H1 (cell line): Measurements from ENCODE around the gene SLC15A4. TPM values are rescaled to one million over a fixed set of nuclear protein-coding genes. Genes with fewer than 3 reads are reported as not detected.

ENCODE experiments used
- CTCF ChIA-PET: fragments of 300-600 bp; sonication (Branson Sonifier 250); formaldehyde crosslinking; loops from one replicate; lab custom pipeline; 2021; ENCODE audit not compliant: partially characterized antibody; lab: Charles Lee
- POLR2A ChIA-PET: fragments of 300-600 bp; sonication (Branson Sonifier 250); formaldehyde crosslinking; loops from one replicate; lab custom pipeline; 2021; ENCODE audit warnings: inconsistent platforms; ENCODE audit not compliant: partially characterized antibody; lab: Charles Lee
- DNase-seq, 2 experiments: peaks; one replicate each; pipeline versions ENCODE4 v3.0.0 to v3.0.0-alpha.2; 2010 to 2022; ENCODE audit warnings: low spot score in 2 of 2, low read depth in 1 of 2, mixed read lengths in 1 of 2
- FAIRE-seq: peaks from 2 replicates; lab custom pipeline; 2011; peaks lifted over from hg19 to GRCh38; lab: Jason Lieb, UNC
- H2AFZ ChIP-seq: 2 replicates; pipeline ENCODE4 v1.8.1; 2012; ENCODE audit warnings: low read length, inconsistent platforms
- H2AK5ac ChIP-seq: 2 replicates; pipeline ENCODE4 v1.6.1; 2013; ENCODE audit warnings: low read depth, low read length
- H2BK120ac ChIP-seq: replicated peaks from 2 replicates; pipeline ENCODE3; 2013; ENCODE audit warnings: low read depth, low read length, inconsistent platforms
- H2BK12ac ChIP-seq: 2 replicates; pipeline ENCODE4 v1.6.1; 2013; ENCODE audit warnings: low read depth, low read length
- H2BK15ac ChIP-seq: 2 replicates; pipeline ENCODE4 v1.6.1; 2013; ENCODE audit warnings: low read length
- H2BK20ac ChIP-seq: 2 replicates; pipeline ENCODE4 v1.6.1; 2013; ENCODE audit warnings: low read length
- H2BK5ac ChIP-seq: 2 replicates; pipeline ENCODE4 v1.6.1; 2013; ENCODE audit warnings: low read depth, low read length
- H3K14ac ChIP-seq: 2 replicates; pipeline ENCODE4 v1.6.1; 2013; ENCODE audit warnings: inconsistent platforms; ENCODE audit not compliant: insufficient read length
- H3K18ac ChIP-seq: 2 replicates; pipeline ENCODE4 v1.6.1; 2013; ENCODE audit warnings: low read length; ENCODE audit errors: extremely low read depth
- H3K23ac ChIP-seq: 2 replicates; pipeline ENCODE4 v1.6.1; 2013; ENCODE audit warnings: inconsistent platforms; ENCODE audit not compliant: insufficient read length
- H3K23me2 ChIP-seq: 2 replicates; pipeline ENCODE4 v1.6.1; 2013; ENCODE audit warnings: low read depth, low read length
- H3K27ac ChIP-seq: 2 replicates; pipeline ENCODE4 v1.6.1; 2011; ENCODE audit warnings: low read depth, low read length, inconsistent platforms
- H3K27me3 ChIP-seq, 4 experiments: replicated peaks in 1 of 4; 1 replicate in 1 of 4; 2 replicates in 3 of 4; pipeline versions ENCODE4 v1.6.1 to v1.8.1; 2011 to 2013; ENCODE audit warnings: low read length in 3 of 4, mild to moderate bottlenecking in 3 of 4, inconsistent platforms in 2 of 4, mixed read lengths in 2 of 4, moderate library complexity in 1 of 4; ENCODE audit not compliant: control insufficient read depth in 3 of 4, insufficient read depth in 3 of 4; ENCODE audit errors: extremely low read depth in 1 of 4
- H3K36me3 ChIP-seq, 4 experiments: 2 replicates each; pipeline versions ENCODE4 v1.6.1 to v1.8.1; 2011 to 2013; ENCODE audit warnings: mild to moderate bottlenecking in 4 of 4, low read length in 3 of 4, moderate library complexity in 2 of 4, control low read depth in 1 of 4, inconsistent platforms in 1 of 4; ENCODE audit not compliant: insufficient read depth in 4 of 4, control insufficient read depth in 2 of 4
- H3K4ac ChIP-seq: replicated peaks from 2 replicates; pipeline ENCODE3; 2013; ENCODE audit warnings: low read length, low read depth, mixed read lengths, inconsistent platforms; ENCODE audit not compliant: insufficient read length
- H3K4me1 ChIP-seq, 4 experiments: replicated peaks in 1 of 4; 1 replicate in 1 of 4; 2 replicates in 3 of 4; pipeline versions ENCODE4 v1.6.1 to v1.8.1; 2011 to 2013; ENCODE audit warnings: low read length in 3 of 4, inconsistent platforms in 2 of 4, mixed read lengths in 1 of 4; ENCODE audit not compliant: insufficient read depth in 4 of 4, control insufficient read depth in 3 of 4
- H3K4me2 ChIP-seq, 2 experiments: 2 replicates each; pipeline versions ENCODE4 v1.6.1 to v1.8.1; 2011 to 2013; ENCODE audit warnings: low read depth in 2 of 2, low read length in 2 of 2, control low read depth in 1 of 2, inconsistent platforms in 1 of 2, mild to moderate bottlenecking in 1 of 2; ENCODE audit not compliant: insufficient read depth in 1 of 2
- H3K4me3 ChIP-seq, 4 experiments: fragments of 200-600, 300-600 bp in 1 of 4; sonication (generic), shearing (Covaris generic), sonication (Bioruptor Twin) in 1 of 4; 2 replicates each; pipeline versions ENCODE4 v1.5.1 to v1.8.1; 2011 to 2016; ENCODE audit warnings: low read length in 4 of 4, low read depth in 3 of 4, control low read depth in 2 of 4, inconsistent platforms in 2 of 4, mild to moderate bottlenecking in 2 of 4, mixed read lengths in 1 of 4, moderate library complexity in 1 of 4; ENCODE audit not compliant: insufficient read depth in 2 of 4; ENCODE audit errors: extremely low read depth in 1 of 4
- H3K56ac ChIP-seq: replicated peaks from 2 replicates; pipeline ENCODE3; 2013; ENCODE audit warnings: low read depth, mild to moderate bottlenecking, mixed read lengths, low read length, inconsistent platforms; ENCODE audit not compliant: insufficient read length
- H3K79me1 ChIP-seq: 2 replicates; pipeline ENCODE4 v1.6.1; 2013; ENCODE audit warnings: low read depth, low read length, control low read depth
- H3K79me2 ChIP-seq, 2 experiments: 2 replicates each; pipeline versions ENCODE4 v1.6.1 to v1.8.1; 2012 to 2013; ENCODE audit warnings: low read length in 2 of 2, mild to moderate bottlenecking in 2 of 2, inconsistent platforms in 1 of 2; ENCODE audit not compliant: insufficient read depth in 2 of 2, control insufficient read depth in 1 of 2
- H3K9ac ChIP-seq, 4 experiments: replicated peaks in 1 of 4; 1 replicate in 1 of 4; 2 replicates in 3 of 4; pipeline versions ENCODE4 v1.6.1 to v1.8.1; 2011 to 2013; ENCODE audit warnings: low read depth in 3 of 4, low read length in 3 of 4, control low read depth in 2 of 4, mild to moderate bottlenecking in 2 of 4, moderate library complexity in 2 of 4, inconsistent platforms in 1 of 4; ENCODE audit errors: extremely low read depth in 1 of 4
- H3K9me3 ChIP-seq, 2 experiments: 2 replicates each; pipeline versions ENCODE4 v1.6.1 to v1.8.1; 2012 to 2013; ENCODE audit warnings: mild to moderate bottlenecking in 2 of 2, moderate library complexity in 2 of 2, control low read depth in 1 of 2, inconsistent platforms in 1 of 2, low read depth in 1 of 2, low read length in 1 of 2, mixed read lengths in 1 of 2; ENCODE audit not compliant: insufficient read depth in 2 of 2
- H4K20me1 ChIP-seq, 2 experiments: replicated peaks in 1 of 2; 2 replicates each; pipeline versions ENCODE3 to v1.8.1; 2011 to 2013; ENCODE audit warnings: inconsistent platforms in 2 of 2, low read length in 2 of 2, mild to moderate bottlenecking in 1 of 2; ENCODE audit not compliant: insufficient read depth in 2 of 2, control insufficient read depth in 1 of 2
- H4K5ac ChIP-seq: 2 replicates; pipeline ENCODE4 v1.6.1; 2013; ENCODE audit warnings: low read length, low read depth, mixed read lengths, inconsistent platforms; ENCODE audit not compliant: insufficient read length
- H4K8ac ChIP-seq: 2 replicates; pipeline ENCODE4 v1.8.0; 2013; ENCODE audit warnings: mild to moderate bottlenecking, moderate library complexity, low read length, inconsistent platforms; ENCODE audit not compliant: insufficient read depth; ENCODE audit errors: extremely low read depth
- H4K91ac ChIP-seq: replicated peaks from 2 replicates; pipeline ENCODE3; 2013; ENCODE audit warnings: low read length, mixed read lengths, inconsistent platforms; ENCODE audit not compliant: insufficient read length
- ASH2L ChIP-seq: fragments of 200-600, 300-600 bp; sonication (generic); IDR thresholded peaks from one replicate; pipeline ENCODE4 v1.7.1; 2017; ENCODE audit warnings: low read length
- CBX5 ChIP-seq: fragments of 300-800, 300-1000 bp; sonication (generic); IDR thresholded peaks from 2 replicates; pipeline ENCODE4 v1.7.1; 2016; ENCODE audit warnings: antibody characterized with exemption, low read length, low read depth
- CREB1 ChIP-seq: IDR thresholded peaks from 2 replicates; pipeline ENCODE4 v1.6.1; 2012; ENCODE audit warnings: inconsistent platforms
- RFX5 ChIP-seq: IDR thresholded peaks from 2 replicates; pipeline ENCODE4 v1.6.1; 2011; ENCODE audit warnings: low read depth, low read length, improper control_type of control experiment, borderline replicate concordance
- SIX5 ChIP-seq: IDR thresholded peaks from 2 replicates; pipeline ENCODE4 v1.6.1; 2011; ENCODE audit warnings: mild to moderate bottlenecking, low read depth, low read length
- TAF7 ChIP-seq: optimal IDR thresholded peaks from 2 replicates; pipeline ENCODE3; 2011; ENCODE audit warnings: low read depth, mild to moderate bottlenecking, inconsistent platforms, low read length, moderate library complexity, borderline replicate concordance
- TBP ChIP-seq: IDR thresholded peaks from 2 replicates; pipeline ENCODE4 v1.6.1; 2011; ENCODE audit warnings: low read depth, low read length, improper control_type of control experiment
- ZNF274 ChIP-seq: IDR thresholded peaks from 2 replicates; pipeline ENCODE4 v1.7.0; 2012; ENCODE audit warnings: low read length, borderline replicate concordance; ENCODE audit errors: extremely low read depth
- WGBS, 2 experiments: shearing (Covaris generic) in 1 of 2; methylation state at CpG; one replicate each; pipeline versions ENCODE4 v1.1.6 to v1.1.7; 2013 to 2015; ENCODE audit warnings: low lambda C conversion rate in 2 of 2, mixed read lengths in 2 of 2, inconsistent platforms in 1 of 2, low coverage in 1 of 2, missing lambda C conversion rate in 1 of 2; ENCODE audit not compliant: insufficient replicate concordance in 2 of 2, insufficient coverage in 1 of 2, insufficient read length in 1 of 2; ENCODE audit errors: extremely low coverage in 1 of 2, missing lambda C conversion rate in 1 of 2; 5-methylcytosine and 5-hydroxymethylcytosine counted together
- polyA plus RNA-seq, 7 experiments: library from polyadenylated mRNA; depleted of rRNA in 3 of 7; stranded (reverse) in 5 of 7; unstranded in 2 of 7; fragments of >200 nt in 5 of 7; fragments of 200-250 nt in 2 of 7; gene quantifications; 1 replicate in 5 of 7; 2 replicates in 1 of 7; 4 replicates in 1 of 7; pipeline versions ENCODE4 v1.2.1 to v1.2.3, GENCODE V29; 2011 to 2013; ENCODE audit warnings: missing spikeins in 2 of 7, mixed read lengths in 2 of 7
- total RNA-seq: library from RNA; stranded (reverse); fragmentation: NEBNext Ultra II Directional; extraction: Animal tissue kit (Norgen Biotek cat#: 25700); gene quantifications from 2 replicates; pipeline ENCODE4 v1.2.1, GENCODE V29; 2021

SLC15A4 gene
- total and polyA plus RNA-seq, 2 of the 8 experiments (the other 6 are each of a cell fraction or from before 2014, with no cell fraction given): 22.7 to 26.6 TPM

DNA sequence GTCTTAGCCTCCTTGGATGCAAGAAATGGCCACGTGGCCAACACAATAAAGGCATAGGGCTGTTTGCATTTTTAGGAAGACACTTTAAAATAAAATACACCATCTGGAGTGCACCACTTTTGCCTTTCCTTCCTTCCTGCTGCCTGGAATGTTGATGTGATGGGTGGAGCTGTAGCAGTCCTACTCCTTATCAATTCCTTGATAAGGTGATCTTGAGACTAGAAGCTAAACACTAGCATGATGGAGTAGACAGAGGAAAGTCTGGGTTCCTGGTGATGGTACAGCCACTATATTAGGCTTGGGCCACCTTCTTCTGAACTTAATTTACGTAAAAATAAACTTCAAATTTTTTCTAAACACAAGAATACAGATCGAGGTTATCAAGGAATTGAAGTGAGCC lies 26.6 kb upstream of the SLC15A4 start:
- Histone ChIP-seq H2BK120ac (no peak overlapping the region), H3K23ac (no peak overlapping the region), H3K4ac (no peak overlapping the region), H2BK15ac (no peak overlapping the region), H3K4me1 (peaks cover 0 to 6% (median 1%) of the 10 kb centered on the region in 4 experiments; a peak in 1 of 7 replicates), H2BK20ac (no peak overlapping the region), H2AK5ac (peak overlapping the region; percentile 30; the same call in 1 of the 2 replicates), H3K9ac (no peak overlapping the region), H4K8ac (no peak overlapping the region), H3K36me3 (no peaks in the 10 kb centered on the region), H4K91ac (no peak overlapping the region), H3K56ac (no peak overlapping the region), H3K27me3 (peaks cover 0 to 27% (median 16%) of the 10 kb centered on the region in 4 experiments; a peak in 6 of 7 replicates), H3K79me1 (no peaks in the 10 kb centered on the region), H3K27ac (no peak overlapping the region), H2BK5ac (no peak overlapping the region), H4K20me1 (peaks cover 0 to 3% of the 10 kb centered on the region in 2 experiments), H4K5ac (no peak overlapping the region), H3K23me2 (peaks cover 10% of the 10 kb centered on the region; the same call in 1 of the 2 replicates), H3K4me2 (no peak overlapping the region), H3K79me2 (no peaks in the 10 kb centered on the region), H3K14ac (no peak overlapping the region), H3K18ac (no peak overlapping the region), H3K9me3 (no peaks in the 10 kb centered on the region), H2BK12ac (no peak overlapping the region; the same call in 1 of the 2 replicates), H2AFZ (no peak overlapping the region), H3K4me3 (no peak overlapping the region)
- 93% methylated on average over 3 of the region's 3 CpGs; no CpG with 5 or more reads in 1 of the 2 experiments for WGBS, 2 experiments
- ChIA-PET POLR2A (interaction anchor here (1.1 kb wide), 1 partner anchor 31 kb away, joined by 4 read pairs; no protein-coding TSS in a partner anchor), CTCF (interaction anchor here (0.9 to 1.0 kb wide), 2 partner anchors 51 to 110 kb away, joined by 3 read pairs; no protein-coding TSS in a partner anchor)
- DNase-seq (no peak), FAIRE-seq (no peak)
- no peak for TF ChIP-seq TBP
- TF ChIP-seq SIX5: no peak
- TF ChIP-seq RFX5: no peak
- TF ChIP-seq ZNF274: no peak
- TF ChIP-seq TAF7: no peak
- TF ChIP-seq CBX5: no peak
- no peak for TF ChIP-seq ASH2L
- no peak for TF ChIP-seq CREB1
